Middle frontal gyrus (tissue), 1 donor: Measurements from ENCODE around the gene IL1F10.

Experiments used
- DNase-seq: peaks from one replicate; pipeline ENCODE4 v3.0.0-alpha.2; 2015; ENCODE audit warnings: low spot score; ENCODE audit errors: extremely low spot score

The IL1F10 gene

DNA sequence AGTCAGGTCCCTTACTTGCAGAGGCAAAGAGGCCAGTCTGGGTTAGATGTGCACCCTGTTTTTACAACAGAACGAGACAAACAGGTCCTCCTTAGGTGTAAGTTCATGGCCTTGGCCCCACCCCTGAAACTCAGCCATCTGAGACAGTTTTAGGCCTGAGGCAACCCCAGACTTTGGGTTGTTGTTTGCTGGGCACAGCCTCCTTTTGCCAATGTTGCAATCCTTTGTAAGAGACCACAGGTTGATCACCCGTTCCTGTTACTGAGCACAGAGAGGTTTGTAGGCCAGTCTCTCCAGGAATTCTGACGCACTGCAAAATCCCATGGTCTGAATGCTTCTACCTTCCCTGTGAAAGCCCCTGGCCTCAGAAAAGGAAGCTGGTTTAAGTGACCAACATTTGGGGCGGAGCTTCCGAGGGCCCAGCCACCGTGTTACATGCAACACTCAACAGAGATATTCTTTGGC is 44.1 kb downstream of the IL1F10 start:
- DNase-seq, result no peak

DNA sequence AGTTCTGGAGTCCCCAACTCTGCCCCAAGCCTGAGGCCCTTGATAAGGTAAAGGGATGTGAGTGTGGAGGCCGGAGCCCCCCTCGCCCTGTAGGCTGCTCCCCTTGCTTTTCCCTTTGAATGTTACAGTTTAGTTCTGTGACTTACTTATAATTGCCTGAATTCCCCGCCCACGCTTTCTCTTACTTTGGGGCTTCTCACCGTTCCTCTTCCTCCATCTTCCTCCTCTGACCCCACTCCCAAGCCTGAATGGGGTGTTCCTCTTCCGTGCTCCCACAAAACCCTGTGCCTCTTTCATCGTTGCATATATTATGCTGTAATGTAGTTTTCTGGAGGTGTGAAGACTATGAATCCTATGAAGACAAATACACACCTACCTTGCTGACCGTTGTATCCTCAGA is 44.7 kb downstream of the IL1F10 start:
- DNase-seq, result no peak

DNA sequence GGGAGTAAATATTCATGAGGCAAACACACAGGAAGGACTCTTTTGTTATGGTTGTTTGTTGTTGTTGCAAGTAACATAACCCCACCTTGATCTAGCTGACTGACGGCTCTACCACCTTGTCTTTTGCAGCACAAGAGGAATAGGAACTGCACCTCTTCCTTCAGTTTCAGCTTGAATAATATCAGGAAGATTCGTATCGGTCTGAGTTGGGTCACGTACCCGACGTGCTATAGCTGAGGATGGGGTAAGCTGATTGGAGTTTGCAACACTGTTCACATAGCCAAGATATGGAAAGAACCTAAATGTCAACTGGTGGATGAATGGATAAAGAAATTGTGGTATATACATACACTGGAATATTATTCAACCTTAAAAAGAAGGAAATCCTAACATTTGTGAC is 45.1 kb downstream of the IL1F10 start:
- DNase-seq, result no peak

DNA sequence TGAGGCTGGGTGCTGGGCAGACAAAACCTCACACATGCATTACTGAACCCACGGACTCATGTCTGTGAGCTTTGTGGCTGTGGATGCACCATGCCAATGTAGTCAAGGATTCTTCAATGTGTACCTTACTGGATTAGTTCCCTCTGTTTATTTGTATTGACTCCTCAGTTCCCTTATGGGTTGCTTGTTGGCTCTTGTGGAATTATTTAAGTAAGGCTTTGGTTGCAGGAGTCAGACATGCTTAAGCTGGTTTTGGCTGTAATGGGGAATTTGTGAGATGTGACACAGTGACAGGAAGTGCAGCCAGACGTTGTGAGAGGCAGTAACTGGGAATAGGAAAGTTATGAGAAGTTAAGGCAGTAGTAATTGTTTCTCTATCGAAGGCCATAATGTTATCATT is 46.0 kb downstream of the IL1F10 start:
- no peak for DNase-seq

DNA sequence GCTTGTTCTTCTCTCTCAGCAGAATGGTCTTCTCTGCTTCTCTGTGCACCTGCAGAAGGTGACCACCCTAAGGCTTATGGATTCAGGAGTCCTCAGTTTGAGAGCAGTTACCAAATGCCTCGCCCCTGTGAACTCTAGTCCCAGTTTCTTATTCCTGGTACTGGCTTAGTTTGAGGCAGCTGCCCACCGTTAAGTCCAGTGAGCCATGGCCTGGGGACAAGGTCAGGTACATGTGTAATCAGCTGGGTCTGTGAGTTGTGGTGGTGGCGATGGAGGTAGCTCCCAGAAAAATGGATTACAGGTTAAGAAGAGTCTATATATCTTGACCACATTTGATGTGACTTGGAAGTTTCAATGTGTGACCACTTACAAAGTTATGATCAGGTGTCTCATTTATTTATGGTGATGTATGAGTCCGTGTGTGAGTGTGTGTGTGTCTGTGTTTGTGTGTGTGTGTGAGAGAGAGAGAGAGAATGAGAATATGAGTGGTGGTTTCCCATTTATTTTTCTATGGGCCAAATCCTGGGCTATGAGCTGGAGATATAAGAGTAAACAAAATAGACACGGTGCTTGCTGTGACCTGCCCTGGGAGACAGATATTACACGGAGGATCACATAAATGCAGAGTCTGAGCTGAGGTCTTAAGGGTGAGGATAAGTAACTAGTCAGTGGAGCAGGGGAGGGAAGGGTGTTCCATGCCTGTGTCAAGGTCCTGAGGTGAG is 46.6 kb downstream of the IL1F10 start:
- DNase-seq, result no peak

DNA sequence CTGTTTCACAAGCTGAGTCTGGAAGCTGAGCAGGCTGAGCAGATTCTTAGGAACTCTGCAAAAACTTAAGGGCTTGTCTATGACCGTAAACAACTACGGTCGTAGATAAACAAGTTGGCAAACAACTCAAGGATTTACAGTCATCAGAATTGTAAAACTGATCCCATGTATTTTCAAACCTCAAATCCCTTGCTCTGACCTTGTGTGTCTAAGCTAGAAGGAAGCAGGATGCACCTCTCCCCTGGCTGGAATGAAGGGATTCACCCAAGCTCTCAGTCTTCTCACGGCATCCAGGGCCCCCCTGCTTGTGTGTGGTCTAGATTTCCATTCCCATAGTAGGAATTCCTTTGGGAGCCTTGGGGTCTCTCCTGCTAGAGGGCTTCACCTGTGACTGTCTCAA is 47.2 kb downstream of the IL1F10 start:
- DNase-seq, result no peak

DNA sequence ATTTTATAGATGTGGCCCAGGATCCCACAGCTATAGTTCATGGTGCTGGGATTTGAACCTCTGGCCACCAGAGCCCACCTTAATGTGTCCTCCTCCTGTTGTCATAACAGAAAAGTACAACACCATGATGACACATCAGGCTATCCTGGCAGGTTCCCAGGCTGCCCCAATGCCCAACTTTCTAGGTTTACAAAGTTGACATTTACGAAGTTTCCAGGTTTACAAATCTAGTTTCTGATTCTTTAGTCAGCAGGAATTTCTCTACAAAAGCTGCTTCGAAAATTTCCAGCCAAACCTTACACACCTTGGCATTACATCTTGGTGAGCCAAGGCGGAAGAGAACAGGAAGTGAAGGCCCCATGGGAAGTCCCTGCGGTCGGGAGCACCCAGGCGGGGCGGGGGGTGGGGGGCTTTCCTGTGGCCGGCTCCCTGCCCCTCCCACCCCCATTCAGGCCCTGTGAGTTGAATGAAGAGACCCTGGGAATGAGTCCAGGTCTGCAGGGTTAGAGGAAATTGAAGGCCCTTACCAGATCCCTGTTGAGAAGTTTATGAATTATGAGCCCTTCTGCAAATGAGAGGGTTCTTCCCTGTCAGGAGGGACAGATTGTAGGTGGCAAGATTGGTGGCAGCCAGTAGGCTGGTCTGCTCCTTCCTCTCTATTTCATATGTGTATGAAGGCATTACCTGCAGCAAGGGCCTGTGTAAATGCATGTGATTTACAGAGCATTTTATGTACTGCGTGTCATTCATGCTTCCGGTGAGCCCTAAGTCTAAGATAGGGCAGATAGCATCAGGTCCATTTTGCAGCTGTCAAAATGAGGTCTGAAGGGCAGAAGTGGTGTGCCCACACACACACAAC is 48.6 kb downstream of the IL1F10 start:
- DNase-seq, result no peak

DNA sequence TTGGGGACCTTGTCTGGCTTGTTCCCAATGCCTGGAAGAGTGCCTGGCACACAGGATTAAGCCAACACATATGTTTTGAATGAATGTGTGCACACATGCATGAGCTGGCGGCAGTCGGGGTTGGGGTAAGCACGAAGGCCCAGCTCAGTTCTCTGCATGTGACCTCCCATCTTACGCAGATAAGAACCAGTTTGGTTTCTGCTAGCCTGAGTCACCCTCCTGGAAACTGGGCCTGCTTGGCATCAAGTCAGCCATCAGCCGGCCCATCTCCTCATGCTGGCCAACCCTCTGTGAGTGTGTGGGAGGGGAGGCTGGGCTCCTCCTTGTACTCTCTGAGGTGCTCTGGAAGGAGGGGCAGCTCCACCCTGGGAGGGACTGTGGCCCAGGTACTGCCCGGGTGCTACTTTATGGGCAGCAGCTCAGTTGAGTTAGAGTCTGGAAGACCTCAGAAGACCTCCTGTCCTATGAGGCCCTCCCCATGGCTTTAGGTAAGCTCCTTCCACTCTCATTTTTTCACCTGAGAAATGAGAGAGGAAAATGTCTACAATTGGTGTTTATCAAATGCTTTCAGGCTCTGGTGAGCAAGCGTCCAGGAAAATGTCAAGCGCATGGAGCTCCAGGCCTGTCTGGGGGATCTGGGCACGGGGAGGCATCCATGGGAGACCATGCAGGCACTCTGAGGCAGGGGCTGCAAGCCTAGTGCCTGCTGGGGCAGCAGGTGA is 49.9 kb downstream of the IL1F10 start:
- DNase-seq, result no peak

DNA sequence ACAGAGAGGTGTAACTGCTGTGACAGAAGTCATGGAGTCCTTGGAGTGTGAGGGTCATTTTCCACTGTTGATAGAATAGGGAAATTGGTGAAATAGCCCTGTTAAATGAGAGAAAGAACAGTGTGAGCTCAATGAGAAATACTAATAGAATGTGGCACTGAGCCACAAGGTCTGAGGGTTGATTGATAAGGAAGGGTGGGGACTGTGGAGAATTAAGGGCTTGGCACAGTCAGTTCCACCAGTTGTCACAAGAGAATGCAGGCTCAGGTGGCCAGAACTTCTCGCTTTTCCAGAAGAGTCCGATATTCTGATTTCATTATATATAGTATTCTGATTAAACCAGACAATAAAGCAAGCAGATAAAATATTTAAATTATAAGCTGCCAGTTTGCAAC is 50.5 kb downstream of the IL1F10 start:
- DNase-seq, result no peak

DNA sequence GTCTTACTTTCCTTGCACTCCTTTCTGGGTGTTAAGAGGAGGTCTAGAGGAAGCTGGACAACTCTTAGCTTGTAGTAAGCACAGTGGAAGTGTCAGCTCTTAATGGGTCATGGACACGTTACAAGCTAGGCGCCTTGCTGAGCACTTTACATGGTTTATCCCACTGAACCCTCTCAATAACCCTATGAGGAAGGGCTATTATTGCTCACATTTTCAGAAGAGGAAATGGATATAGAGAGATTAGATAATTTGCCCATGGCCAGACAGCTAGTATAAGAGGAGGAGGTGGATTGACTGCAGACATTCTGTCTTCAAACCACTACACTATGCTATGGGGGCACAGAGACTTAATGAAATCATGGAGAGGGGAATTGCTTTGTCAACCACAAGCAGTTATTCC is 51.3 kb downstream of the IL1F10 start:
- DNase-seq, result no peak

DNA sequence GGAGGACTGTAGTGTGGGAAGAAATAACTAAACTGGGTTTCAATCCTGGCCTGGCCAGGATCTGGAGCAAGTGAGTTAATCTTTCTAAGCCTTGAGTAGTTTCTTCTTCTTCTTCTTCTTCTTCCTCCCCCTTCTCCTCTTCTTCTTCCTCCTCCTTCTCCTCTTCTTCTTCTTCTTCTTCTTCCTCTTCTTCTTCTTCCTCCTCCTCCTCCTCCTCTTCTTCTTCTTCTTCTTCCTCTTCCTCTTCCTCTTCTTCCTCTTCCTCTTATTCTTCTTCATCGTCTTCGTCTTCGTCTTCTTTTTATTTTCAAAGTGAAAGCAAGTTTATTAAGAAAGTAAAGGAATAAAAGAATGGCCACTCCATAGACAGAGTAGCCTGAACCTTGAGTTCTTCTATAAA is 53.1 kb downstream of the IL1F10 start:
- no peak for DNase-seq

DNA sequence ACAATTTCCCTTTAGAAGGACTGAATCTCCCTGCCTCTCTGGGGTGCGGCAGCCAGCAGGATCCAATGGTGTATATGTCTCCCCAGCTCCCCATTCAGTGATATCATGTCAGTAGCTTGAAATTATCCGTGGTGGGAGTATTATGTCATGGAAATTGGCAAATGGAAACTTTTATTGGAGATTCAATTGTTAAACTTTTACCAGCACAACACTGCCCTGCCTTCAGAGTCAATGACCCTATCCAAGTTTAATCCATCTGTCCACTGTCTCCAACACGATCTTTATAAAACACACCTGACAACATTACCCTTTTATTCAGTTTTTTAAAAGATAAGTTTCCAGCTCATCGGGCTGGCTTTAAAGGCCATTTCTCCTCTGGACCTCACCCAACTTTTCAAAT is 54.6 kb downstream of the IL1F10 start:
- DNase-seq, result no peak

DNA sequence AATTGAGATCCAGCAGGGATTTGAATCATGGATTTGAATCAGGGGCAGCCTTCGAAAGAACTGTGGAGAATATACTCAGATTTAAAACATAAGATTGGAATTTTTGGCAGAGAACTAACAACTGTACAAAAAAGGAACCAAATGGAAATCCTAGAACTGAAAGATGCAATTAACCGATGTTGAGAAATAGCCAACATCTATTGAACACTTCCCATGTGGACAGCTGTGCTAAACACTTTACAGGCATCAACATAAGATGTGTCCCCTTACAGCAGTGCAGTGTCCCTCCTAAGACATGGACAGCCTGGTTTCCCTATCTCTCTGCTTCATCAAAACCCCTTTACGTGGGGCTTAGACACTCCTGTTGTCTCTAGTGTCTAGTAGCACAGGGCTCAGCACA is 56.0 kb downstream of the IL1F10 start:
- no peak for DNase-seq

DNA sequence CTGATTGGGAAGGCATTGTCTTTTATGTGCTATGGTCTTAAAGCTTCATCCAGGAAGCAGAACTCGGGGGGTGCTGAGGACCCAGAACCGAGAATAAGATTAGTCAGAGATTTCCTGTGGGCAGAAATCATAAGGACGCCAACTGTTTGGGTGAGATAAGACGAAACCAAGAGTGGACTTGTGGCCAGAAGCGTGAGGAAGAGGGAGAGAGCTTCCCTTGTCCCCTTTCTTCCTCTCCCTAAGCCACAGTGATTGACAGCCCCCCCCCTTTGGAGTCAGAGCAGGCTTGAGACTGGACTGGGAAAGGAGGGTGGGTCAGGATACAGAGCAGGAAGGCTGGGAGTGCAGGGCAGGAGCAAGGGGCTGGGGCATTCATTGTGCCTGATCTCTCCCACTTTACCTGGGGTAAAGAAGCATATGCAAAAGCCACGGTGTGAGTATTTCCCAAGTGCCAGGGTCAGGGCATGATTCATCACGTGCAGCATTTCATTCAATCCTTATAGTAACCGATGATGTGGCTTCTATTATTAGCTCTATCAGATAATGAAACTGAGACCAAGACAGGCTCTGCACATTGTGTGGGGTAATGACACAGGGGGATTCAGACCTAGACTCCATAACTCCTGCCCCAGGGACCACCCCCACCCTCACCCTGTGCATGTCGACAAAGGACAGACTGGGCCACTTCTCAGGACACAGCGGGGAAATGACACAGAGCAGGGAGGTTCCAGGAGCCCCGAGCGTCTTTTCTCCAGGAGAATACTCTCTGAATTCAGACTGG is 56.6 kb downstream of the IL1F10 start:
- no peak for DNase-seq
